Stomach smooth muscle (tissue), 2 donors: ENCODE results near the gene ATL2.
"Not testable (repeated sequence)": the region's sequence is repeated elsewhere in the genome, so short reads cannot be mapped to it uniquely, and the experiment has no call there.

ENCODE experiments used
- H3K27ac ChIP-seq: one replicate; pipeline ENCODE4 v1.7.0; 2013; ENCODE audit warnings: mild to moderate bottlenecking, low read length, inconsistent platforms
- H3K27me3 ChIP-seq, 2 donors: one replicate each; pipeline ENCODE4 v1.7.0; 2013; ENCODE audit warnings: low read length in 2 of 2; ENCODE audit not compliant: insufficient read depth in 2 of 2, control insufficient read depth in 1 of 2
- H3K36me3 ChIP-seq, 2 donors: one replicate each; pipeline ENCODE4 v1.7.0; 2013; ENCODE audit warnings: low read length in 2 of 2; ENCODE audit not compliant: control insufficient read depth in 2 of 2, insufficient read depth in 2 of 2
- H3K4me1 ChIP-seq: one replicate; pipeline ENCODE4 v1.7.0; 2013; ENCODE audit warnings: low read length; ENCODE audit not compliant: control insufficient read depth, insufficient read depth
- H3K4me3 ChIP-seq, 2 donors: one replicate each; pipeline ENCODE4 v1.7.0; 2013; ENCODE audit warnings: low read length in 2 of 2
- H3K9ac ChIP-seq, 2 donors: one replicate each; pipeline ENCODE4 v1.7.0; 2013; ENCODE audit warnings: low read length in 2 of 2, mild to moderate bottlenecking in 1 of 2
- H3K9me3 ChIP-seq, 2 donors: one replicate each; pipeline ENCODE4 v1.7.0; 2013; ENCODE audit warnings: low read length in 2 of 2; ENCODE audit not compliant: control insufficient read depth in 2 of 2
- donor health status: healthy.
- donor health status: Pancreatic carcinoma.

The ATL2 gene

DNA sequence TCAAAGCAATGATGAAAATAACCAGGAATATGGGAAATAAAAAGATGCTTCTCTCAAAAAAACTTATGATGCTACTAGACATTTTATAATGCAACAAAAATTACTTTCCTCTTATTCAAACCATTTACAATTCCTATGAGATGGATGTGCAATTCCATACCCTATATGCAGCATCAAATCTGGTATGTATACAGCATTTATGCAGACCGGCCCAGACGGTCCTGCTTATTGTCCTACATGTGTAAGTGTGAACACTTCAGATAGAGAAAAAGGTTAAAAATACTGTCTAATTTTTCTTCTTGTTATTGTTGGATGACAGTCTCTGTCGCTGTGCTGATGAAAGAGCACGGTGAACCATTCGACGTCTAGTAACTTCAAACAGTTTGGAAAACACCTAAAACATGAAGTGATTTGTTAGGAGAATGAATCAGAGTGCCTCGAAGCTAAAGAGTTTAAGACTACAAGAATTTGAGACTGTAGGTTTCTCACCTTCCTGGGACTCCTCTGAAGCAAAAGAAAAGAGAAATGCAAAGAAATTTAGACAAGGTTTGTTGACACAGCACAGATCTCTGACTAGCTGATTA lies 80.8 kb downstream of the ATL2 start:
- Histone ChIP-seq H3K9me3 (no peaks in the 10 kb centered on the region), H3K27ac (no peak overlapping the region), H3K4me3 (no peak overlapping the region), H3K36me3 (peaks cover 16 to 36% of the 10 kb centered on the region in 2 donors), H3K4me1 (peaks cover 4% of the 10 kb centered on the region), H3K27me3 (no peaks in the 10 kb centered on the region), H3K9ac (no peak overlapping the region)

DNA sequence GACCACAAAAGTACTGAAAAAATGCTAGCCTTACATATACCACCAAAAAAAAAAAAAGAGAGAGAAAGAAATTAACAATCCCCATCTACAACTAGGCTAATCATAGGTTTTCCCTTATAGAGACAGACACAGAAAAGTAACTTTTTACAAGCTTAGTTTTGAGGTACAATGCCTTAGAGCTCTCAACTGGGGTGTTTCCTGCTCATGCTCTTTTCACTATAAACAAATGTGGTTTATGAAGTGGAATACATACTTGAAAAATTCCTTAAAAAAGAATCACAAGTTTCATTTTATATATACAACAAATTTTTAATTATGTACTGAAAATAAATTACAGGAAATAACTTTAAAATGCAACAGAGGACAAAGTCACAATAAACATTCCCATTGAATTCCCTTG lies 82.5 kb downstream of the ATL2 start:
- Histone ChIP-seq H3K27ac (no peak overlapping the region), H3K4me3 (no peak overlapping the region), H3K9ac (no peak overlapping the region), H3K9me3 (no peaks in the 10 kb centered on the region), H3K27me3 (no peaks in the 10 kb centered on the region), H3K4me1 (peaks cover 4% of the 10 kb centered on the region), H3K36me3 (peaks cover 15 to 31% of the 10 kb centered on the region in 2 donors)

GRCh38 chr2:38293152-38293865 lies 83.8 kb downstream of the ATL2 start:
- peaks cover 4% of the 10 kb centered on the region for H3K4me1 ChIP-seq
- peaks cover 12 to 22% of the 10 kb centered on the region in 2 donors for H3K36me3 ChIP-seq
- no peak overlapping the region for H3K9ac ChIP-seq
- H3K27ac ChIP-seq: no peak overlapping the region
- no peak overlapping the region for H3K4me3 ChIP-seq
- H3K9me3 ChIP-seq: no peaks in the 10 kb centered on the region
- H3K27me3 ChIP-seq: no peaks in the 10 kb centered on the region

DNA sequence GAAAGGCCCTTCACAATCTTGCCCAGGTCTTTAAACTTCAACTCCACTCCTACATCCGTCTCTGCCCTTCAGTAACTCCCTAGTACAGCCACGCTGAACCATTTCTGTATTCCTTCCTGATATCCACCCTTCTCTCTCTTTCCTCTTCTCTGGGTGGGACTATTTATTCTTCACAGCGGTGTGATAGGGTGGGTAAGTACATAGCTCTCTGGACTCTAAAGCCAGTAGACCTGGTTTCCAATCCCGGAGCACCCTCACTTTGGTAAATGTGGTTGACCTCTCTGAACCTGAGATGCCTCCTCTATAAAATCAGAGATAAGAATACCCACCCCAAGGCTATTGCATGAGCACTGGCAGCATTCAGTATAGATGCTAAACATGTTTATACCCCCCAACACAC lies 86.7 kb downstream of the ATL2 start:
- Histone ChIP-seq H3K4me3 (no peak overlapping the region), H3K27me3 (peaks cover 0 to 2% of the 10 kb centered on the region in 2 donors), H3K9me3 (no peaks in the 10 kb centered on the region), H3K27ac (no peak overlapping the region), H3K36me3 (peaks cover 0 to 5% of the 10 kb centered on the region in 2 donors), H3K4me1 (no peaks in the 10 kb centered on the region), H3K9ac (no peak overlapping the region)

DNA sequence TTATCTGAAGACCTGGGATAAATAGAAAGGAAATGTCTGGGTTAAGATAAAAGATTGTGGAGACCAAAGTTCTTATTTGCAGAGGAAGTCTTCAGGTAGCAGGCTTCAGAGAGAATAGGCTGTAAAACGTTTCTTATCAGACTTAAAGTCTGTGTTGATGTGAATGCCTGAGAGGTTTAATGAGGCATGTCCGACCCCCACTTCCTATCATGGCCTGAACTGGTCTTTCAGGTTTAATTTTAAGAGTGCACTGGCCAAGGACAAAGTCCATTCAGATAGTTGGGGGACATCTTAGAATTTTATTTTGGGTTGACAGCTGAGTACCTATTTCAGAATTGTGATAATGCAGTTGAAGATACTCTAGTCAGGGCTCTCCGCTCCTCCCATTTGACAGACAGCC lies 92.1 kb downstream of the ATL2 start:
- H3K27ac ChIP-seq: no peak overlapping the region
- peaks cover 0 to 2% of the 10 kb centered on the region in 2 donors for H3K27me3 ChIP-seq
- H3K9ac ChIP-seq: no peak overlapping the region
- no peak overlapping the region for H3K4me3 ChIP-seq
- H3K9me3 ChIP-seq: no peaks in the 10 kb centered on the region
- H3K36me3 ChIP-seq: no peaks in the 10 kb centered on the region
- no peaks in the 10 kb centered on the region for H3K4me1 ChIP-seq

DNA sequence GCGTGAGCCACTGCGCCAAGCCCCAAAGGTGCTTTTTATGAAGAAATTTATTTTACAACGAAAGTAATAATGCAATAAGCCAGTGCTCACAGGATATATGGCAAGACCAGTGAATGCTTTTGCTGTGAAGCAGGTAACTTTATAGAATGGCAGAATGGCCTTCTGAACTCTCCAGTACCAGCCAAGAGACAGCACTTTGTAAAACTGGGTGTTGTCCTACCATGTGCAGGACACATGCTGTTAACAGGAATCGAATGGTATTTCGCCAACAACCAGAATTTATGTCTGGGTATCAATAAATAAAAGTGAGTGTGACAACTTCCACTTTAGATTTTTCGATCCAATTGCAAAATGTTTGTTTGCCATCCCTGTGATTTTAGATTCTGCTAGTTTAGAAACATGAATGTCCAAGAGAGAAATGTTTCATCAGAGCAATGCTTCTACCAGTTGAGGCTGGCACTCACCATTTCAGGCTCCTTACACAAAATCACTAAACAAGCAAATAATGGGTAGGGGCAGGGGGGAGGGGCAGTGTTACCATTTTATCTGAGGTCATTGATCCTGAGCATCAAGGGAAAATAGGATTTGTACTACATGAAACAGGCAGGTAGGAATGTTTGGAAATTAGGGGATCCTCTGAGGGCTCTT lies 95.9 kb downstream of the ATL2 start:
- H3K4me1 ChIP-seq: no peaks in the 10 kb centered on the region
- no peak overlapping the region for H3K27ac ChIP-seq
- H3K9me3 ChIP-seq: no peaks in the 10 kb centered on the region
- H3K4me3 ChIP-seq: no peak overlapping the region
- no peak overlapping the region for H3K9ac ChIP-seq
- H3K36me3 ChIP-seq: no peaks in the 10 kb centered on the region
- H3K27me3 ChIP-seq: peaks cover 0 to 2% of the 10 kb centered on the region in 2 donors

GRCh38 chr2:38279201-38279600 lies 97.9 kb downstream of the ATL2 start:
- no peak overlapping the region for H3K9ac ChIP-seq
- H3K27ac ChIP-seq: no peak overlapping the region
- H3K27me3 ChIP-seq: no peaks in the 10 kb centered on the region
- no peaks in the 10 kb centered on the region for H3K36me3 ChIP-seq
- H3K4me3 ChIP-seq: no peak overlapping the region
- H3K4me1 ChIP-seq: no peaks in the 10 kb centered on the region
- H3K9me3 ChIP-seq: no peaks in the 10 kb centered on the region

DNA sequence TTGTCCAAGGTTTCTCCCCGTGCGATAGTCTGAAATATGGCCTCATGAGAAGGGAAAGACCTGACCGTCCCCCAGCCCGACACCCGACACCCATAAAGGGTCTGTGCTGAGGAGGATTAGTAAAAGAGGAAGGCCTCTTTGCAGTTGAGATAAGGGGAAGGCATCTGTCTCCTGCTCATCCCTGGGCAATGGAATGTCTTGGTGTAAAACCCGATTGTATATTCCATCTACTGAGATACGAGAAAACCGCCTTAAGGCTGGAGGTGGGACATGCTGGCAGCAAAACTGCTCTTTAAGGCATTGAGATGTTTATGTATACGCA lies 99.0 kb downstream of the ATL2 start:
- not testable (repeated sequence) for H3K27ac ChIP-seq, H3K27me3 ChIP-seq, H3K36me3 ChIP-seq, H3K9me3 ChIP-seq, H3K4me1 ChIP-seq, H3K4me3 ChIP-seq, H3K9ac ChIP-seq

DNA sequence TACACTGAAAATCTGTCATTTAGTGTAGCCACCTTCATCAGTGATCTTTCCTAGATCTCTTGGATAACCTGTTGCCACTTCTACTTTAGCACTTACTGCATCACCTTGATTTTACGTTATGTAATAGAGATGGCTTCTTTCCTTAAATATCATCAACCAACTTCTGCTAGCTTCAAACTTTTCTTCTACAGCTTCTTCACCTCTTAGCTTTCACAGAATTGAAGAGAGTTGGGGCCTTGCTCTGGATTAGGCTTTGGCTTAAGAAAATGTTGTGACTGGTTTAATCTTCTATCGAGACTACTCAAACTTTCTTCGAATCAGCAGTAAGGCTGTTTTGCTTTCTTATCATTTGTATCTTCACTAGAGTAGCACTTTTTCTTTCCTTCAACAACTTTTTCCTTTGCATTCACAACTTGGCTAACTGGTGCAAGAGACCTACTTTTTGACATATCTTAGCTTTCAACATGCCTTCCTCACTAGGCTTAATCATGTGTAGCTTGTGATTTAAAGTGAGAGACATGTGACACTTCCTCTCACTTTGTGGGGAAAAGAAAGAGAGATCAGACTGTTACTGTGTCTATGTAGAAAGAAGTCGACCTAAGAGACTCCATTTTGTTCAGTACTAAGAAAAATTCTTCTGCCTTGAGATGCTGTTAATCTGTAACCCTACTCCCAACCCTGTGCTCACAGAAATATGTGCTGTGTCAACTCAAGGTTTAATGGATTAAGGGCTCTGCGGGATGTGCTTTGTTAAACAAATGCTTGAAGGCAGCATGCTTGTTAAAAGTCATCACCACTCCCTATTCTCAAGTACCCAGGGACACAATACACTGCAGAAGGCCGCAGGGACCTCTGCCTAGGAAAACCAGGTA lies 99.6 kb downstream of the ATL2 start:
- H3K27ac ChIP-seq: no peak overlapping the region
- no peaks in the 10 kb centered on the region for H3K27me3 ChIP-seq
- no peaks in the 10 kb centered on the region for H3K4me1 ChIP-seq
- H3K4me3 ChIP-seq: no peak overlapping the region
- no peaks in the 10 kb centered on the region for H3K36me3 ChIP-seq
- no peaks in the 10 kb centered on the region for H3K9me3 ChIP-seq
- H3K9ac ChIP-seq: no peak overlapping the region

- Histone ChIP-seq H3K36me3 (no peaks in the 10 kb centered on the region), H3K27me3 (no peaks in the 10 kb centered on the region), H3K4me3 (no peak overlapping the region), H3K9me3 (no peaks in the 10 kb centered on the region), H3K27ac (no peak overlapping the region), H3K9ac (no peak overlapping the region), H3K4me1 (no peaks in the 10 kb centered on the region)
Measured at GRCh38 chr2:38274286-38275276, 102.5 kb downstream of the ATL2 start.
